HepG2 (cell line): ENCODE results near the gene XPNPEP3. TPM values are rescaled to one million over a fixed set of nuclear protein-coding genes. Genes with fewer than 3 reads are reported as not detected.

Experiments used
- ATAC-seq: fragments of 200-7000 bp; cut with Tn5 transposase; 3 replicates; pipeline ENCODE4 v1.9.1; 2020; ENCODE audit warnings: mild to moderate bottlenecking, moderate library complexity
- BruUV-seq: library from RNA; stranded (reverse); fragments of 400-500 nt; replicated peaks from 2 replicates; lab custom pipeline; 2021; lab: Mats Ljungman, UMichigan
- CTCF ChIA-PET: fragments of 300-600 bp; formaldehyde crosslinking; extraction: SDS; loops from one replicate; lab custom pipeline; 2021; ENCODE audit warnings: low total read pairs, inconsistent platforms, low intra/inter-chr PET ratio; lab: Yijun Ruan, JAX
- POLR2A ChIA-PET: fragments of 350-600 bp; sonication (Branson Sonifier 250); formaldehyde crosslinking; loops from one replicate; lab custom pipeline; 2020; ENCODE audit warnings: antibody characterized with exemption, inconsistent platforms; lab: Yijun Ruan, JAX
- DNase-seq: peaks from one replicate; pipeline ENCODE4 v3.0.0-alpha.2; 2015; ENCODE audit warnings: low spot score
- FAIRE-seq: peaks from 3 replicates; lab custom pipeline; 2011; peaks lifted over from hg19 to GRCh38; lab: Jason Lieb, UNC
- H2AFZ ChIP-seq: one replicate; pipeline ENCODE4 v1.6.1; 2011; ENCODE audit warnings: low read length, inconsistent platforms
- H3K27ac ChIP-seq: fragments of 300-600 bp; 3 replicates; pipeline ENCODE4 v1.8.0; 2011; ENCODE audit warnings: mixed run types, mild to moderate bottlenecking, mixed read lengths, low read length, inconsistent platforms; ENCODE audit not compliant: insufficient read depth; ENCODE audit errors: extremely low read length
- H3K27me3 ChIP-seq, 2 experiments: fragments of 200-600 bp in 1 of 2; 2 replicates in 1 of 2; 3 replicates in 1 of 2; pipeline versions ENCODE4 v1.6.0 to v1.8.0; 2011; ENCODE audit warnings: low read length in 2 of 2, mild to moderate bottlenecking in 2 of 2, moderate library complexity in 2 of 2, inconsistent platforms in 1 of 2; ENCODE audit not compliant: insufficient read depth in 2 of 2, control insufficient read depth in 1 of 2
- H3K36me3 ChIP-seq, 2 experiments: fragments of 200-600 bp in 1 of 2; replicated peaks in 1 of 2; 2 replicates in 1 of 2; 3 replicates in 1 of 2; pipeline versions ENCODE4 v1.5.1 to v1.8.0; 2011; ENCODE audit warnings: low read length in 2 of 2, inconsistent platforms in 1 of 2; ENCODE audit not compliant: insufficient read depth in 2 of 2, control insufficient read depth in 1 of 2
- H3K4me1 ChIP-seq: 2 replicates; pipeline ENCODE4 v1.5.1; 2012; ENCODE audit warnings: low read length, inconsistent platforms; ENCODE audit not compliant: insufficient read depth
- H3K4me2 ChIP-seq: 2 replicates; pipeline ENCODE4 v1.6.0; 2011; ENCODE audit warnings: low read depth, low read length, inconsistent platforms
- H3K4me3 ChIP-seq, 3 experiments: fragments of 200-600 bp in 1 of 3; sonication (generic), shearing (Covaris generic) in 1 of 3; replicated peaks in 1 of 3; 2 replicates each; pipeline ENCODE4 v1.5.1; 2011 to 2016; ENCODE audit warnings: low read length in 3 of 3, inconsistent platforms in 2 of 3, low read depth in 2 of 3, mild to moderate bottlenecking in 2 of 3, control low read depth in 1 of 3, mixed read lengths in 1 of 3; ENCODE audit not compliant: insufficient read depth in 1 of 3
- H3K79me2 ChIP-seq: one replicate; pipeline ENCODE4 v1.6.1; 2011; ENCODE audit warnings: low read length, inconsistent platforms; ENCODE audit not compliant: insufficient read depth
- H3K9ac ChIP-seq: 2 replicates; pipeline ENCODE4 v1.6.0; 2011; ENCODE audit warnings: mild to moderate bottlenecking, low read depth, low read length, inconsistent platforms; ENCODE audit not compliant: insufficient read depth
- H3K9me3 ChIP-seq: 2 replicates; pipeline ENCODE4 v1.5.1; 2012; ENCODE audit warnings: mild to moderate bottlenecking, low read length
- H4K20me1 ChIP-seq: 2 replicates; pipeline ENCODE4 v1.6.0; 2011; ENCODE audit warnings: inconsistent platforms, mild to moderate bottlenecking, low read length, moderate library complexity; ENCODE audit not compliant: insufficient read depth
- FOXK1 ChIP-seq: sonication (generic); formaldehyde crosslinking; IDR thresholded peaks from 2 replicates; pipeline ENCODE4 v1.4.0; 2020; ENCODE audit warnings: low read depth, missing genetic modification reagents, borderline replicate concordance
- MAFG ChIP-seq: sonication (generic); formaldehyde crosslinking; IDR thresholded peaks from 2 replicates; pipeline ENCODE4 v1.5.1; 2020; ENCODE audit warnings: mild to moderate bottlenecking, missing genetic modification reagents
- NFIB ChIP-seq: sonication (generic); formaldehyde crosslinking; IDR thresholded peaks from 2 replicates; pipeline ENCODE4 v1.9.0; 2021; ENCODE audit warnings: missing genetic modification reagents, mild to moderate bottlenecking, borderline replicate concordance
- ZKSCAN1 ChIP-seq: fragments of 150-350 bp; IDR thresholded peaks from 2 replicates; pipeline ENCODE4 v1.6.1; 2014; ENCODE audit warnings: low read length
- ZNF136 ChIP-seq: sonication (generic); formaldehyde crosslinking; IDR thresholded peaks from 2 replicates; pipeline ENCODE4 v1.8.1; 2022; ENCODE audit warnings: low read depth, mild to moderate bottlenecking, moderate library complexity, missing genetic modification reagents
- ZNF33A ChIP-seq: sonication (generic); formaldehyde crosslinking; IDR thresholded peaks from 2 replicates; pipeline ENCODE4 v1.5.1; 2020; ENCODE audit warnings: missing genetic modification reagents, mild to moderate bottlenecking, moderate library complexity, borderline replicate concordance
- ZNF350 ChIP-seq: sonication (generic); formaldehyde crosslinking; IDR thresholded peaks from 2 replicates; pipeline ENCODE4 v1.4.0; 2020; ENCODE audit warnings: mild to moderate bottlenecking, low read depth, missing genetic modification reagents, borderline replicate concordance
- ZNF766 ChIP-seq: sonication (generic); formaldehyde crosslinking; IDR thresholded peaks from 2 replicates; pipeline ENCODE4 v1.5.0; 2020; ENCODE audit warnings: missing genetic modification reagents, borderline replicate concordance
- WGBS: methylation state at CpG from one replicate; pipeline ENCODE4 v1.1.6; 2017; ENCODE audit warnings: low lambda C conversion rate; 5-methylcytosine and 5-hydroxymethylcytosine counted together
- in situ Hi-C: cut with HindIII; loops from 2 replicates; pipeline ENCODE4 v1.10.0; 2017; ENCODE audit warnings: low pct_unique_long_range_greater_than_20kb; ENCODE audit not compliant: extremely low pct_ligation_motif_present
- intact Hi-C: fragments of 100-400 bp; cut with micrococcal nuclease; formaldehyde crosslinking; loops from one replicate; pipeline ENCODE4 v1.10.0; 2022; ENCODE audit not compliant: unreplicated experiment
- polyA plus RNA-seq, 8 experiments: library from polyadenylated mRNA; depleted of rRNA in 3 of 8; stranded (reverse) in 7 of 8; unstranded in 1 of 8; fragments of >200 nt; fragmentation: Illumina TruSeq in 4 of 8; extraction: Trizol in 4 of 8; gene quantifications; 2 replicates each; pipeline versions ENCODE4 v1.2.1 to v1.2.3, GENCODE V29; 2011 to 2016; ENCODE audit warnings: low read depth in 4 of 8, missing spikeins in 1 of 8, mixed read lengths in 1 of 8; ENCODE audit not compliant: insufficient read depth in 1 of 8
- total RNA-seq, 5 experiments: library from RNA; depleted of rRNA; stranded (reverse); fragments of >200 nt; fragmentation: Illumina TruSeq; extraction: Trizol; gene quantifications; 2 replicates each; pipeline ENCODE4 v1.2.3, GENCODE V29; 2016; ENCODE audit warnings: low read depth in 1 of 5
- TF ChIP-seq, protein P1 (sequence below): sonication (generic); formaldehyde crosslinking; IDR thresholded peaks from 2 replicates; pipeline ENCODE4 v1.8.0; 2022; ENCODE audit warnings: mild to moderate bottlenecking, missing genetic modification reagents; ENCODE audit not compliant: insufficient replicate concordance
- TF ChIP-seq, protein P2 (sequence below), 2 experiments: sonication (generic) in 1 of 2; formaldehyde crosslinking in 1 of 2; IDR thresholded peaks; 2 replicates each; pipeline versions ENCODE4 v1.4.0 to v1.6.1; 2016 to 2020; ENCODE audit warnings: borderline replicate concordance in 1 of 2, low read depth in 1 of 2, mild to moderate bottlenecking in 1 of 2, missing genetic modification reagents in 1 of 2
- TF ChIP-seq, protein P3 (sequence below): sonication (generic); formaldehyde crosslinking; conservative IDR thresholded peaks from 2 replicates; pipeline ENCODE4 v1.4.0; 2020; ENCODE audit warnings: mild to moderate bottlenecking, missing genetic modification reagents, moderate library complexity

The XPNPEP3 gene
- total and polyA plus RNA-seq, 2 of the 13 experiments (the other 11 are each of a cell fraction or from before 2014, with no cell fraction given) = 10.3 to 14.0 TPM

GRCh38 chr22:40919446-40919845 lies 62.5 kb downstream of the XPNPEP3 start:
- DNase-seq (no peak), FAIRE-seq (no peak), ATAC-seq (no peak)
- BruUV-seq = no TSS peak
- in situ Hi-C loops = no loop called here
- H3K4me2 ChIP-seq = no peak overlapping the region
- POLR2A ChIA-PET = no interaction called here
- H4K20me1 ChIP-seq = no peaks in the 10 kb centered on the region
- H3K9ac ChIP-seq = no peak overlapping the region
- 95% methylated on average over 5 of the region's 5 CpGs for WGBS
- no peaks in the 10 kb centered on the region for H3K79me2 ChIP-seq
- no peaks in the 10 kb centered on the region for H3K4me1 ChIP-seq
- CTCF ChIA-PET = no interaction called here
- peaks cover 3 to 11% of the 10 kb centered on the region in 2 experiments; a peak in 3 of 5 replicates for H3K36me3 ChIP-seq
- intact Hi-C loops = no loop called here
- H3K27me3 ChIP-seq = no peaks in the 10 kb centered on the region
- H2AFZ ChIP-seq = no peak overlapping the region
- H3K27ac ChIP-seq = no peak overlapping the region
- H3K4me3 ChIP-seq = no peak overlapping the region
- H3K9me3 ChIP-seq = no peaks in the 10 kb centered on the region
- TF ChIP-seq ZNF766 (CRISPR knock-in tag) = no peak
- no peak for TF ChIP-seq ZNF136 (CRISPR knock-in tag)
- no peak for TF ChIP-seq ZNF350 (CRISPR knock-in tag)
- TF ChIP-seq NFIB (CRISPR knock-in tag) = no peak
- no peak for TF ChIP-seq ZNF33A (CRISPR knock-in tag)
- TF ChIP-seq, protein P1, sequence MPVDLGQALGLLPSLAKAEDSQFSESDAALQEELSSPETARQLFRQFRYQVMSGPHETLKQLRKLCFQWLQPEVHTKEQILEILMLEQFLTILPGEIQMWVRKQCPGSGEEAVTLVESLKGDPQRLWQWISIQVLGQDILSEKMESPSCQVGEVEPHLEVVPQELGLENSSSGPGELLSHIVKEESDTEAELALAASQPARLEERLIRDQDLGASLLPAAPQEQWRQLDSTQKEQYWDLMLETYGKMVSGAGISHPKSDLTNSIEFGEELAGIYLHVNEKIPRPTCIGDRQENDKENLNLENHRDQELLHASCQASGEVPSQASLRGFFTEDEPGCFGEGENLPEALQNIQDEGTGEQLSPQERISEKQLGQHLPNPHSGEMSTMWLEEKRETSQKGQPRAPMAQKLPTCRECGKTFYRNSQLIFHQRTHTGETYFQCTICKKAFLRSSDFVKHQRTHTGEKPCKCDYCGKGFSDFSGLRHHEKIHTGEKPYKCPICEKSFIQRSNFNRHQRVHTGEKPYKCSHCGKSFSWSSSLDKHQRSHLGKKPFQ = no peak
- TF ChIP-seq, protein P2, sequence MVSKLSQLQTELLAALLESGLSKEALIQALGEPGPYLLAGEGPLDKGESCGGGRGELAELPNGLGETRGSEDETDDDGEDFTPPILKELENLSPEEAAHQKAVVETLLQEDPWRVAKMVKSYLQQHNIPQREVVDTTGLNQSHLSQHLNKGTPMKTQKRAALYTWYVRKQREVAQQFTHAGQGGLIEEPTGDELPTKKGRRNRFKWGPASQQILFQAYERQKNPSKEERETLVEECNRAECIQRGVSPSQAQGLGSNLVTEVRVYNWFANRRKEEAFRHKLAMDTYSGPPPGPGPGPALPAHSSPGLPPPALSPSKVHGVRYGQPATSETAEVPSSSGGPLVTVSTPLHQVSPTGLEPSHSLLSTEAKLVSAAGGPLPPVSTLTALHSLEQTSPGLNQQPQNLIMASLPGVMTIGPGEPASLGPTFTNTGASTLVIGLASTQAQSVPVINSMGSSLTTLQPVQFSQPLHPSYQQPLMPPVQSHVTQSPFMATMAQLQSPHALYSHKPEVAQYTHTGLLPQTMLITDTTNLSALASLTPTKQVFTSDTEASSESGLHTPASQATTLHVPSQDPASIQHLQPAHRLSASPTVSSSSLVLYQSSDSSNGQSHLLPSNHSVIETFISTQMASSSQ (IDR thresholded peaks at IDR 0.05; ENCODE audit: low read depth) = no peak
- TF ChIP-seq, protein P2 (CRISPR knock-in tag; IDR thresholded peaks at IDR 0.05; ENCODE audit: borderline replicate concordance) = no peak
- TF ChIP-seq, protein P3, sequence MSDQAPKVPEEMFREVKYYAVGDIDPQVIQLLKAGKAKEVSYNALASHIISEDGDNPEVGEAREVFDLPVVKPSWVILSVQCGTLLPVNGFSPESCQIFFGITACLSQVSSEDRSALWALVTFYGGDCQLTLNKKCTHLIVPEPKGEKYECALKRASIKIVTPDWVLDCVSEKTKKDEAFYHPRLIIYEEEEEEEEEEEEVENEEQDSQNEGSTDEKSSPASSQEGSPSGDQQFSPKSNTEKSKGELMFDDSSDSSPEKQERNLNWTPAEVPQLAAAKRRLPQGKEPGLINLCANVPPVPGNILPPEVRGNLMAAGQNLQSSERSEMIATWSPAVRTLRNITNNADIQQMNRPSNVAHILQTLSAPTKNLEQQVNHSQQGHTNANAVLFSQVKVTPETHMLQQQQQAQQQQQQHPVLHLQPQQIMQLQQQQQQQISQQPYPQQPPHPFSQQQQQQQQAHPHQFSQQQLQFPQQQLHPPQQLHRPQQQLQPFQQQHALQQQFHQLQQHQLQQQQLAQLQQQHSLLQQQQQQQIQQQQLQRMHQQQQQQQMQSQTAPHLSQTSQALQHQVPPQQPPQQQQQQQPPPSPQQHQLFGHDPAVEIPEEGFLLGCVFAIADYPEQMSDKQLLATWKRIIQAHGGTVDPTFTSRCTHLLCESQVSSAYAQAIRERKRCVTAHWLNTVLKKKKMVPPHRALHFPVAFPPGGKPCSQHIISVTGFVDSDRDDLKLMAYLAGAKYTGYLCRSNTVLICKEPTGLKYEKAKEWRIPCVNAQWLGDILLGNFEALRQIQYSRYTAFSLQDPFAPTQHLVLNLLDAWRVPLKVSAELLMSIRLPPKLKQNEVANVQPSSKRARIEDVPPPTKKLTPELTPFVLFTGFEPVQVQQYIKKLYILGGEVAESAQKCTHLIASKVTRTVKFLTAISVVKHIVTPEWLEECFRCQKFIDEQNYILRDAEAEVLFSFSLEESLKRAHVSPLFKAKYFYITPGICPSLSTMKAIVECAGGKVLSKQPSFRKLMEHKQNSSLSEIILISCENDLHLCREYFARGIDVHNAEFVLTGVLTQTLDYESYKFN (CRISPR knock-in tag) = no peak
- TF ChIP-seq MAFG = no peak
- no peak for TF ChIP-seq ZKSCAN1
- TF ChIP-seq FOXK1 (CRISPR knock-in tag) = no peak
